22Rv1 (cell line): ENCODE measurements around the gene UBL7.

Source experiments
- H3K27ac ChIP-seq: fragments of 450-650 bp; 2 replicates; pipeline ENCODE4 v1.5.1; 2017
- CTCF ChIP-seq: fragments of 450-650 bp; IDR thresholded peaks from 2 replicates; pipeline ENCODE4 v1.5.1; 2017; ENCODE audit warnings: mild to moderate bottlenecking
- ZFX ChIP-seq: fragments of 450-650 bp; IDR thresholded peaks from 2 replicates; pipeline ENCODE4 v1.6.1; 2017; ENCODE audit warnings: antibody characterized with exemption, borderline replicate concordance

Gene UBL7

GRCh38 chr15:74420193-74420905 lies 40.6 kb downstream of the UBL7 start:
- TF ChIP-seq ZFX: no peak
- no peak for TF ChIP-seq CTCF
- no peak overlapping the region for H3K27ac ChIP-seq

GRCh38 chr15:74419432-74419831 lies 41.5 kb downstream of the UBL7 start:
- H3K27ac ChIP-seq: no peak overlapping the region
- no peak for TF ChIP-seq CTCF
- TF ChIP-seq ZFX: no peak

DNA sequence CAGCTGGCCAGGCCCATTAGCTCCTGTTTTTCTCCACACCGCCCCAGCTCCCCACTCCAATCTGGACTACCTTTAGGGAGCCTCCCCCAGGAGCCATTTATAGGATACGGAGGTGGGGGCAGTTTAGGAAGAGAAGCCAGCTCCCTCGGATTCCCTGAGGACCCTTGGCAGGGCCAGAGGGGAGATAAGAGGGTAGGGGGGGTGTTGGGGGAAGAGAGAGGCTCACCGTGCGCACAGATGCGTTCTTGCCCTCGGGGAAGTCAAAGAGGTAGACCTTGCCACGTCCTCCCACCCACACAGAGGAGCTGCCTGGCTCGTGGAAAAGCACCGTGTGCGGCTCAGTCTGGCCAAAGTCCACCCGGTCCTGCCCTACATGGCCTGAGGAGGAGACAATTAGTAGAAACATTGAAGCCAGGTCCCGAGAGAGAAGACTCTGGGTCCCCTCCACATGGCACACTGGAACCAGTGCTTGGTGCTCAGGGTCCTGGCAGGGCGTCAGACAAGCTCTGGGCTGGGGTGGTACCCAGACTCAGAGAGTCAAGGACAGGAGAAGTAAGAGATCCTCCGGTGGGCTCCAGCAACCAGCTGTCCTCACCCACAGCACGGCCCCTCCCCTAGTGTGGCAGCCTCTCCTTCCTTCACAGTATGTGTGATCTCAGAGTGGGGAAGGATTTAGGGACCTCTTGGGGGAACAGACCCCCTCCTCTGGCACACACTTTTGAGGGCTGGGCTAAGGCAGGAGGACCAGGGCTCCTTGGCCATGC lies 42.2 kb downstream of the UBL7 start:
- TF ChIP-seq ZFX: no peak
- TF ChIP-seq CTCF: no peak
- no peak overlapping the region for H3K27ac ChIP-seq

DNA sequence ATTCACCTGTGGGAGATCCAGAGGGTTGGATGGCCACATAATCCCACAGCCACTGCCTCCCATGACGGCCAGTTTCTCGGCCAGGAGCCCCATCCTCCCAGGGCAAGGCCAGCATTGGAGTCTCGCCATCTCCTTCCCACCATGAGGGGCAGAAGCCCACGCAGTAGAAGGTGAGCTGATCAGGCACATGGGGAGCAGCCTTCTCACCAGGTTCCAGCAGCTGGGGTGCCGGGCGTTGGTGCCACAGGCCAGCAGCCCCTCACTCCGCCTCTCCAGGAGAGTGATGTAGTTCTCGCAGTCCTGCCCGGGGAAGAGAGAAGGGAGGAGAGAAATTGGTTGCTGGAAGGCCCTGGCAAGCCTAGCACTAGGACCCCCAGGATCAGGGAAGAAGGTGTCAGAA lies 43.3 kb downstream of the UBL7 start:
- no peak overlapping the region for H3K27ac ChIP-seq
- TF ChIP-seq ZFX (no peak), CTCF (no peak)

DNA sequence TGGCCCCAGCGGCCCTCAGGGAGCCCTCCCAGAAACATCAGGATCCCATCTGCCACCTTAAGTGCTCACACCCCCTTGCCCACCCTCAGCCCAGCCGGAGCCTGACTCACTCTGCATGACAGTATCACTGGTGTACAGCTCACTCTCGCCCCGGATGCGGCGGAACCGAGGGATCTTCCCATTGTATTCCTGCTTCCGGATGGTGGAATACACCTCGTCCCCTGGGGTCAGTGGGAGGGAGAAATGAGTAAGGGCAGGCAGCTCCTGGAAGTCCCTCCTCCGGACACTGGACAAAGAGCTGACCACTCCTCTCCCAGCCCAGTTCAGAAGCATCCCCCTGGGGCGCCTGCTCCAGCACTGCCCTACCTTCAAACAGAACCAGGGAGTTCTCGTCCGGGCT lies 43.7 kb downstream of the UBL7 start:
- TF ChIP-seq ZFX: no peak
- no peak for TF ChIP-seq CTCF
- H3K27ac ChIP-seq: no peak overlapping the region

DNA sequence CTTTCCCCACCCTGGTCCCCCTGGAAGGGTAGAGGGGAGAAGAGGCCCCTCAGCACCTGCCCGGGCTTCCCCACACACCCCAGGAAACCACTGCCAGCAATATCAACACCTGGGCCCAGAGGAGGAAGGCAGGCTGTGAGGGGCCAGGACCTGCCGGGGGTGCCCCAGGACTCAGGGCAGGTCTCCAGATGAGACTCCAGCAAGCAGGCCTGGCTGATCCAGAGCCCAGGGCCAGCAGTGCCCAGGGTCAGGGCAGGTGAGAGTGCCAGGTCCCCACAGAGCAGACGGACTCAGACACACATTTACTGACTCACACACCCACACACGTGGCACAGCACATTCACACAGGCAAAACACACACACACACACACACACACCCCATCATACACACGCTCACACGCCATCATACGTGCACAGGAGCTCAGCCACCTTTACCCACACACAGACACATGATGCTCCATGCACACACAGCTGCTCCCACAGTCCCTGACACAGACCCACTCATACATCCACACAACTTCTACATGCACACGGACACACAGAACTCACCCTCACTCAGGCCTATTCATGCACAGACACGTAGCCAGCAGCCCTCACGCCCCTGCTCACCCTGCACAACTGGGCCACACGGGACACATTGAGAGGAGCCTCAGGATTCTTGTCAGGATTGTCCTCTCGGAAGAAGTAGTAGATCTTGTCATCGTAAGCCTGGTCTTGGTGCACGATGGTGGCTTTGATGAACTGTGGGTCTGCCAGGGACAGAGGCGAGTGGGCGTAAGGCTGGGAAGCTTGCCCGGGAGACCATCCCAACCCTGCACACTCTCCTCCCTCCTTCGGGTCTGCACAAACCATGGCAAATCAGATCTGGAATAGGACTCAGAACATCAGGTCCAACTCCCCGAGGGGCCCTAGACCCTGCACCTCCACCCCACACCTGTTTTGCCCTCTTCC lies 44.7 kb downstream of the UBL7 start:
- H3K27ac ChIP-seq: no peak overlapping the region
- TF ChIP-seq ZFX: no peak
- no peak for TF ChIP-seq CTCF
